Adrenal gland (tissue), 12 donors: ENCODE measurements around the gene RASSF7. TPM values are rescaled to one million over a fixed set of nuclear protein-coding genes. Genes with fewer than 3 reads are reported as not detected.

Experiments
- DNase-seq, 7 donors: peaks; one replicate each; pipeline ENCODE4 v3.0.0-alpha.2; 2019 to 2020
- H3K27ac ChIP-seq, 5 donors: fragments of 200-600 bp; sonication (generic) in 4 of 5; 1 replicate in 3 of 5; 2 replicates in 2 of 5; pipeline versions ENCODE4 v1.5.1 to v1.8.0; 2016 to 2020; ENCODE audit warnings: mild to moderate bottlenecking in 1 of 5
- H3K27me3 ChIP-seq: fragments of 200-600 bp; 2 replicates; pipeline ENCODE4 v1.8.0; 2021
- H3K36me3 ChIP-seq, 2 donors: fragments of 200-600 bp; replicated peaks in 1 of 2; 1 replicate in 1 of 2; 2 replicates in 1 of 2; pipeline versions ENCODE4 v1.5.1 to v1.8.0; 2018 to 2022
- H3K4me1 ChIP-seq, 2 donors: fragments of 200-600 bp; replicated peaks in 1 of 2; 1 replicate in 1 of 2; 2 replicates in 1 of 2; pipeline versions ENCODE4 v1.5.1 to v1.8.0; 2018 to 2021
- H3K4me3 ChIP-seq, 4 donors: fragments of 200-600 bp; sonication (generic) in 3 of 4; one replicate each; pipeline ENCODE4 v1.5.1; 2016 to 2018
- H3K9me3 ChIP-seq, 3 donors: fragments of 200-600 bp; sonication (generic) in 1 of 3; replicated peaks in 1 of 3; 1 replicate in 2 of 3; 2 replicates in 1 of 3; pipeline versions ENCODE4 v1.5.1 to v1.8.0; 2016 to 2021
- CTCF ChIP-seq, 6 experiments: fragments of 450-650 bp in 4 of 6; fragments of 200-600 bp in 2 of 6; sonication (generic) in 1 of 6; IDR thresholded peaks; 1 replicate in 5 of 6; 2 replicates in 1 of 6; pipeline versions ENCODE4 v1.5.1 to v1.8.0; 2016 to 2021; ENCODE audit warnings: antibody characterized with exemption in 6 of 6, mild to moderate bottlenecking in 2 of 6, moderate library complexity in 1 of 6
- POLR2A ChIP-seq, 2 donors: fragments of 450-650 bp; IDR thresholded peaks; one replicate each; pipeline ENCODE4 v1.6.1; 2017; ENCODE audit warnings: antibody characterized with exemption in 2 of 2, mild to moderate bottlenecking in 2 of 2, moderate library complexity in 1 of 2
- WGBS, 4 donors: extraction: QIAGEN DNeasy Blood & Tissue Kit in 2 of 4; methylation state at CpG; one replicate each; pipeline versions ENCODE4 v1.1.5 to v1.1.7; 2013 to 2017; 5-methylcytosine and 5-hydroxymethylcytosine counted together
- intact Hi-C, 2 donors: fragments of 100-400 bp; cut with DNase I; formaldehyde crosslinking; loops; one replicate each; pipeline versions ENCODE4 v1.14.1 to v1.15.0; 2022 to 2023
- polyA plus RNA-seq, 3 donors: library from polyadenylated mRNA; stranded (reverse); fragments of 200-250 nt in 2 of 3; fragments of 350-450 nt in 1 of 3; fragmentation: Illumina TruSeq in 1 of 3; extraction: RNeasy Lipid Tissue Mini Kit (QIAGEN cat#74804) in 1 of 3; gene quantifications; one replicate each; pipeline ENCODE4 v1.2.3, GENCODE V29; 2013 to 2014
- total RNA-seq, 9 donors: library from RNA; depleted of rRNA in 4 of 9; stranded (reverse); fragments of >200 nt in 4 of 9; fragments of 120-200 nt in 1 of 9; fragmentation: NEBNext Ultra II Directional in 1 of 9; extraction: Animal tissue kit (Norgen Biotek cat#: 25700) in 1 of 9; gene quantifications; one replicate each; pipeline versions ENCODE4 v1.1.0 to v1.2.4, GENCODE V29; 2013 to 2023
- donor health status: healthy with polysubstance abuse.
- donor health status: Bipolar disorder and iron deficiency.
- donor health status: DM: yes; HTN: yes; CAD: no.
- donor health status: DM: no; HTN: no; CAD: no.
- donor health status: DM: no; HTN: no; CAD: no.
- donor health status: DM: yes; HTN: yes; CAD: no.

RASSF7 gene
- total and polyA plus RNA-seq, 12 donors, result 0.33 to 19.9 (median 7.8) TPM

GRCh38 chr11:595400-595799 lies 34.6 kb downstream of the RASSF7 start:
- intact Hi-C loops, result no loop called here
- H3K27ac ChIP-seq, result no peak overlapping the region
- no peaks in the 10 kb centered on the region for H3K4me1 ChIP-seq
- H3K4me3 ChIP-seq, result no peak overlapping the region
- H3K36me3 ChIP-seq, result peaks cover 0 to 93% of the 10 kb centered on the region in 2 donors
- H3K27me3 ChIP-seq, result no peaks in the 10 kb centered on the region
- WGBS, 4 donors, result 85 to 94% (median 92%) methylated on average over 7 to 10 of the region's 10 CpGs
- TF ChIP-seq POLR2A (IDR thresholded peaks at IDR 0.05) (no peak), CTCF (IDR thresholded peaks at IDR 0.05) (no peak)
- DNase-seq, result no peak
- H3K9me3 ChIP-seq, result no peaks in the 10 kb centered on the region

- WGBS, 4 donors, result 82 to 91% (median 89%) methylated on average over 9 to 10 of the region's 10 CpGs; no CpG with 5 or more reads in 1 of the 4 donors
- no peak overlapping the region for H3K4me3 ChIP-seq
- intact Hi-C loops, result no loop called here
- DNase-seq, result no peak
- peaks cover 0 to 94% of the 10 kb centered on the region in 2 donors for H3K36me3 ChIP-seq
- H3K27ac ChIP-seq, result no peak overlapping the region
- no peaks in the 10 kb centered on the region for H3K9me3 ChIP-seq
- TF ChIP-seq POLR2A (IDR thresholded peaks at IDR 0.05), result no peak
- H3K4me1 ChIP-seq, result no peaks in the 10 kb centered on the region
- H3K27me3 ChIP-seq, result no peaks in the 10 kb centered on the region
These were observed 35.6 kb downstream of the RASSF7 start for GRCh38 chr11:596374-596773.

- Histone ChIP-seq H3K27me3 (no peaks in the 10 kb centered on the region), H3K36me3 (peaks cover 0 to 97% of the 10 kb centered on the region in 2 donors), H3K27ac (no peak overlapping the region), H3K4me1 (no peaks in the 10 kb centered on the region), H3K4me3 (no peak overlapping the region), H3K9me3 (no peaks in the 10 kb centered on the region)
- DNase-seq, result no peak
- intact Hi-C loops, result no loop called here
- TF ChIP-seq CTCF (IDR thresholded peaks at IDR 0.05), result no peak
- no peak for TF ChIP-seq POLR2A (IDR thresholded peaks at IDR 0.05)
- whole genome bisulfite sequencing, 4 donors, result 64 to 90% (median 88%) methylated on average over 5 to 29 of the region's 29 CpGs
These were observed 36.5 kb downstream of the RASSF7 start for GRCh38 chr11:597166-597725.

GRCh38 chr11:598005-598680 lies 37.4 kb downstream of the RASSF7 start:
- TF ChIP-seq POLR2A (IDR thresholded peaks at IDR 0.05) (no peak), CTCF (IDR thresholded peaks at IDR 0.05) (no peak)
- H3K9me3 ChIP-seq, result no peaks in the 10 kb centered on the region
- peaks cover 0 to 95% of the 10 kb centered on the region in 2 donors for H3K36me3 ChIP-seq
- DNase-seq, result no peak
- no peaks in the 10 kb centered on the region for H3K4me1 ChIP-seq
- WGBS, 4 donors, result 91 to 96% (median 93%) methylated on average over 5 to 30 of the region's 30 CpGs
- H3K27ac ChIP-seq, result no peak overlapping the region
- H3K27me3 ChIP-seq, result no peaks in the 10 kb centered on the region
- intact Hi-C loops, result no loop called here
- no peak overlapping the region for H3K4me3 ChIP-seq
